Liver (tissue), 9 donors: ENCODE measurements around the gene GPR62. TPM values are rescaled to one million over a fixed set of nuclear protein-coding genes. Genes with fewer than 3 reads are reported as not detected.
A peak's percentile ranks its signal among the peaks of the same experiment; 100 is the strongest.

Source experiments
- DNase-seq: peaks from one replicate; pipeline ENCODE4 v3.0.0-alpha.2; 2017; ENCODE audit warnings: low spot score
- H3K27ac ChIP-seq, 2 donors: one replicate each; pipeline ENCODE4 v1.7.0; 2013; ENCODE audit warnings: inconsistent platforms in 2 of 2, low read length in 2 of 2, control low read depth in 1 of 2, low read depth in 1 of 2, mild to moderate bottlenecking in 1 of 2
- H3K27me3 ChIP-seq, 4 donors: one replicate each; pipeline versions ENCODE4 v1.6.1 to v1.7.0; 2013; ENCODE audit warnings: low read length in 3 of 4, inconsistent platforms in 1 of 4, mild to moderate bottlenecking in 1 of 4, moderate library complexity in 1 of 4; ENCODE audit not compliant: control insufficient read depth in 4 of 4, insufficient read depth in 4 of 4
- H3K36me3 ChIP-seq, 4 donors: one replicate each; pipeline versions ENCODE4 v1.6.1 to v1.7.0; 2013; ENCODE audit warnings: low read length in 3 of 4, mild to moderate bottlenecking in 3 of 4, low read depth in 1 of 4, moderate library complexity in 1 of 4; ENCODE audit not compliant: control insufficient read depth in 4 of 4, insufficient read depth in 3 of 4
- H3K4me1 ChIP-seq, 4 donors: one replicate each; pipeline versions ENCODE4 v1.6.1 to v1.7.0; 2013; ENCODE audit warnings: low read length in 3 of 4, mild to moderate bottlenecking in 3 of 4, moderate library complexity in 1 of 4; ENCODE audit not compliant: control insufficient read depth in 4 of 4, insufficient read depth in 4 of 4
- H3K4me3 ChIP-seq, 3 donors: one replicate each; pipeline versions ENCODE4 v1.6.1 to v1.7.0; 2013; ENCODE audit warnings: low read length in 3 of 3, control low read depth in 1 of 3, low read depth in 1 of 3, mild to moderate bottlenecking in 1 of 3
- H3K9ac ChIP-seq, 2 donors: one replicate each; pipeline ENCODE4 v1.7.0; 2013; ENCODE audit warnings: low read length in 2 of 2, mild to moderate bottlenecking in 2 of 2, moderate library complexity in 2 of 2, control low read depth in 1 of 2, low read depth in 1 of 2
- H3K9me3 ChIP-seq, 4 donors: one replicate each; pipeline versions ENCODE4 v1.6.1 to v1.7.0; 2013; ENCODE audit warnings: low read length in 3 of 4; ENCODE audit not compliant: control insufficient read depth in 4 of 4
- CTCF ChIP-seq: fragments of 150-350 bp; IDR thresholded peaks from 2 replicates; pipeline ENCODE4 v1.5.1; 2017; ENCODE audit warnings: improper control_type of control experiment, low read depth, low read length; ENCODE audit not compliant: missing input control
- EGR1 ChIP-seq, 2 donors: IDR thresholded peaks; 2 replicates each; pipeline ENCODE4 v1.6.1; 2016 to 2018; ENCODE audit warnings: antibody characterized with exemption in 2 of 2, low read depth in 2 of 2
- FOXA1 ChIP-seq: IDR thresholded peaks from 2 replicates; pipeline ENCODE4 v1.6.1; 2016; ENCODE audit warnings: antibody characterized with exemption
- FOXA2 ChIP-seq: IDR thresholded peaks from 2 replicates; pipeline ENCODE4 v1.6.1; 2016; ENCODE audit warnings: antibody characterized with exemption
- GABPA ChIP-seq, 2 donors: IDR thresholded peaks in 1 of 2; conservative IDR thresholded peaks in 1 of 2; 2 replicates each; pipeline ENCODE4 v1.6.1; 2016; ENCODE audit warnings: antibody characterized with exemption in 2 of 2, mild to moderate bottlenecking in 1 of 2, moderate library complexity in 1 of 2
- HNF4A ChIP-seq, 2 donors: conservative IDR thresholded peaks; 2 replicates each; pipeline ENCODE4 v1.6.1; 2016; ENCODE audit warnings: antibody characterized with exemption in 2 of 2, mild to moderate bottlenecking in 2 of 2
- HNF4G ChIP-seq: IDR thresholded peaks from 2 replicates; pipeline ENCODE4 v1.6.1; 2016; ENCODE audit warnings: antibody characterized with exemption
- JUND ChIP-seq, 2 donors: IDR thresholded peaks; 2 replicates each; pipeline ENCODE4 v1.6.1; 2016; ENCODE audit warnings: antibody characterized with exemption in 2 of 2
- MAX ChIP-seq: IDR thresholded peaks from 2 replicates; pipeline ENCODE4 v1.6.1; 2016; ENCODE audit warnings: antibody characterized with exemption
- NR2F2 ChIP-seq: IDR thresholded peaks from 2 replicates; pipeline ENCODE4 v1.6.1; 2016; ENCODE audit warnings: antibody characterized with exemption
- RAD21 ChIP-seq, 2 donors: IDR thresholded peaks; 2 replicates each; pipeline ENCODE4 v1.6.1; 2016; ENCODE audit warnings: antibody characterized with exemption in 2 of 2, mild to moderate bottlenecking in 2 of 2
- RXRA ChIP-seq, 2 donors: IDR thresholded peaks; 2 replicates each; pipeline ENCODE4 v1.6.1; 2017 to 2018; ENCODE audit warnings: antibody characterized with exemption in 2 of 2, mild to moderate bottlenecking in 1 of 2
- SP1 ChIP-seq: IDR thresholded peaks from 2 replicates; pipeline ENCODE4 v1.6.1; 2018; ENCODE audit warnings: antibody characterized with exemption, mild to moderate bottlenecking
- TAF1 ChIP-seq: conservative IDR thresholded peaks from 2 replicates; pipeline ENCODE4 v1.6.1; 2016; ENCODE audit warnings: antibody characterized with exemption, mild to moderate bottlenecking
- YY1 ChIP-seq: IDR thresholded peaks from 2 replicates; pipeline ENCODE4 v1.6.1; 2016; ENCODE audit warnings: antibody characterized with exemption, mild to moderate bottlenecking
- ZBTB33 ChIP-seq: IDR thresholded peaks from 2 replicates; pipeline ENCODE4 v1.6.1; 2016; ENCODE audit warnings: antibody characterized with exemption
- WGBS: extraction: QIAGEN DNeasy Blood & Tissue Kit; methylation state at CpG from one replicate; pipeline ENCODE4 v1.1.7; 2013; 5-methylcytosine and 5-hydroxymethylcytosine counted together
- polyA plus RNA-seq, 2 donors: library from polyadenylated mRNA; stranded (reverse) in 1 of 2; unstranded in 1 of 2; fragments of 200-250 nt in 1 of 2; fragments of >200 nt in 1 of 2; fragmentation: Nextera tagmentation in 1 of 2; extraction: Ambion mirVana in 1 of 2; gene quantifications; one replicate each; pipeline versions ENCODE4 v1.2.1 to v1.2.3, GENCODE V29; 2013 to 2015
- total RNA-seq, 2 donors: library from RNA; depleted of rRNA; stranded (reverse); fragments of >200 nt; gene quantifications; one replicate each; pipeline ENCODE4 v1.2.3, GENCODE V29; 2014
- TF ChIP-seq, protein P1 (sequence below): IDR thresholded peaks from 2 replicates; pipeline ENCODE4 v1.6.1; 2016; ENCODE audit warnings: antibody characterized with exemption, mild to moderate bottlenecking
- TF ChIP-seq, protein P2 (sequence below): IDR thresholded peaks from 2 replicates; pipeline ENCODE4 v1.6.1; 2016; ENCODE audit warnings: antibody characterized with exemption
- donor health status: healthy.
- donor health status: healthy.
- donor health status: healthy.
- donor health status: healthy.
- donor health status: healthy.

GPR62 gene
- total and polyA plus RNA-seq, 4 donors, result 0.07 to 0.08 TPM; not detected in 2

- TF ChIP-seq CTCF, result no peak
- no peak for TF ChIP-seq FOXA2
- TF ChIP-seq, protein P1, sequence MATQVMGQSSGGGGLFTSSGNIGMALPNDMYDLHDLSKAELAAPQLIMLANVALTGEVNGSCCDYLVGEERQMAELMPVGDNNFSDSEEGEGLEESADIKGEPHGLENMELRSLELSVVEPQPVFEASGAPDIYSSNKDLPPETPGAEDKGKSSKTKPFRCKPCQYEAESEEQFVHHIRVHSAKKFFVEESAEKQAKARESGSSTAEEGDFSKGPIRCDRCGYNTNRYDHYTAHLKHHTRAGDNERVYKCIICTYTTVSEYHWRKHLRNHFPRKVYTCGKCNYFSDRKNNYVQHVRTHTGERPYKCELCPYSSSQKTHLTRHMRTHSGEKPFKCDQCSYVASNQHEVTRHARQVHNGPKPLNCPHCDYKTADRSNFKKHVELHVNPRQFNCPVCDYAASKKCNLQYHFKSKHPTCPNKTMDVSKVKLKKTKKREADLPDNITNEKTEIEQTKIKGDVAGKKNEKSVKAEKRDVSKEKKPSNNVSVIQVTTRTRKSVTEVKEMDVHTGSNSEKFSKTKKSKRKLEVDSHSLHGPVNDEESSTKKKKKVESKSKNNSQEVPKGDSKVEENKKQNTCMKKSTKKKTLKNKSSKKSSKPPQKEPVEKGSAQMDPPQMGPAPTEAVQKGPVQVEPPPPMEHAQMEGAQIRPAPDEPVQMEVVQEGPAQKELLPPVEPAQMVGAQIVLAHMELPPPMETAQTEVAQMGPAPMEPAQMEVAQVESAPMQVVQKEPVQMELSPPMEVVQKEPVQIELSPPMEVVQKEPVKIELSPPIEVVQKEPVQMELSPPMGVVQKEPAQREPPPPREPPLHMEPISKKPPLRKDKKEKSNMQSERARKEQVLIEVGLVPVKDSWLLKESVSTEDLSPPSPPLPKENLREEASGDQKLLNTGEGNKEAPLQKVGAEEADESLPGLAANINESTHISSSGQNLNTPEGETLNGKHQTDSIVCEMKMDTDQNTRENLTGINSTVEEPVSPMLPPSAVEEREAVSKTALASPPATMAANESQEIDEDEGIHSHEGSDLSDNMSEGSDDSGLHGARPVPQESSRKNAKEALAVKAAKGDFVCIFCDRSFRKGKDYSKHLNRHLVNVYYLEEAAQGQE, result peak; percentile 76
- peak; percentile 61 for TF ChIP-seq TAF1
- peak; percentile 84 for TF ChIP-seq HNF4G
- no peak for TF ChIP-seq YY1
- TF ChIP-seq EGR1 (IDR thresholded peaks at IDR 0.05; ENCODE audit: low read depth in 2 of 2), result no peak
- TF ChIP-seq NR2F2, result peak; percentile 84
- TF ChIP-seq, protein P2, sequence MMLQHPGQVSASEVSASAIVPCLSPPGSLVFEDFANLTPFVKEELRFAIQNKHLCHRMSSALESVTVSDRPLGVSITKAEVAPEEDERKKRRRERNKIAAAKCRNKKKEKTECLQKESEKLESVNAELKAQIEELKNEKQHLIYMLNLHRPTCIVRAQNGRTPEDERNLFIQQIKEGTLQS, result no peak
- TF ChIP-seq JUND (IDR thresholded peaks at IDR 0.05), result no peak
- no peak for TF ChIP-seq ZBTB33
- TF ChIP-seq SP1, result peak; percentile 82
- TF ChIP-seq RAD21 (IDR thresholded peaks at IDR 0.05), result peak in 1 of 2 donors; percentile 10
- TF ChIP-seq RXRA (IDR thresholded peaks at IDR 0.05), result peak; percentile 66 to 77
- TF ChIP-seq MAX, result no peak
- TF ChIP-seq GABPA (IDR thresholded peaks at IDR 0.05 in 1 of 2, conservative IDR thresholded peaks at IDR 0.05 in 1 of 2), result peak in 1 of 2 donors; percentile 80
- peak; percentile 92 to 96 for TF ChIP-seq HNF4A (conservative IDR thresholded peaks at IDR 0.05)
- TF ChIP-seq FOXA1, result no peak
- no peaks in the 10 kb centered on the region for H3K27me3 ChIP-seq
- H3K4me3 ChIP-seq, result peak within 1 kb of the TSS; percentile 62 to 89 (median 85)
- no peaks in the 10 kb centered on the region for H3K9me3 ChIP-seq
- peak within 1 kb of the TSS; percentile 92 to 94 for H3K9ac ChIP-seq
- peaks cover 6 to 46% (median 25%) of the 10 kb centered on the region in 4 donors for H3K4me1 ChIP-seq
- under 1% methylated on average over 68 of the region's 68 CpGs for WGBS
- peaks cover 0 to 3% (median 2%) of the 10 kb centered on the region in 4 donors for H3K36me3 ChIP-seq
- peak within 1 kb of the TSS; percentile 96 to 100 for H3K27ac ChIP-seq
- DNase-seq, result peak; percentile 86
Measured at GRCh38 chr3:51982838-51983577, 27.8 kb downstream of the GPR62 start, which contains the start of gene ACY1. Gene ACY1, plus strand, starts transcription at chr3:51983535. Its CDS starts 530 bp downstream, at chr3:51984065.
